Bronchial epithelial cell (primary cell): ENCODE measurements around the gene SLC25A13. TPM values are rescaled to one million over a fixed set of nuclear protein-coding genes. Genes with fewer than 3 reads are reported as not detected.

Experiments used
- DNase-seq: peaks from one replicate; pipeline ENCODE4 v3.0.0-alpha.2; 2010; ENCODE audit warnings: low read depth
- FAIRE-seq: peaks from 2 replicates; lab custom pipeline; 2011; peaks lifted over from hg19 to GRCh38; lab: Jason Lieb, UNC
- H3K27me3 ChIP-seq: 2 replicates; pipeline ENCODE4 v1.5.1; 2011; ENCODE audit warnings: low read length; ENCODE audit not compliant: control insufficient read depth, insufficient read depth
- H3K36me3 ChIP-seq: 2 replicates; pipeline ENCODE4 v1.5.1; 2011; ENCODE audit warnings: low read length; ENCODE audit not compliant: control insufficient read depth, insufficient read depth
- H3K4me3 ChIP-seq: 2 replicates; pipeline ENCODE4 v1.5.1; 2011; ENCODE audit warnings: mild to moderate bottlenecking, low read depth, low read length, control low read depth
- total RNA-seq: library from RNA; depleted of rRNA; stranded (reverse); fragments of >200 nt; gene quantifications from 2 replicates; pipeline ENCODE4 v1.2.1, GENCODE V29; 2014
- TF ChIP-seq, protein P1 (sequence below): IDR thresholded peaks from 2 replicates; pipeline ENCODE4 v1.5.1; 2011; ENCODE audit warnings: mild to moderate bottlenecking, moderate library complexity, low read length, control low read depth, inconsistent platforms; ENCODE audit not compliant: insufficient read depth, severe bottlenecking

The SLC25A13 gene
- total RNA-seq, 1 donor from 2014 or later = 16.6 TPM

- Histone ChIP-seq H3K27me3 (no peaks in the 10 kb centered on the region), H3K36me3 (no peaks in the 10 kb centered on the region), H3K4me3 (no peak overlapping the region)
- FAIRE-seq (no peak), DNase-seq (no peak)
- TF ChIP-seq, protein P1, sequence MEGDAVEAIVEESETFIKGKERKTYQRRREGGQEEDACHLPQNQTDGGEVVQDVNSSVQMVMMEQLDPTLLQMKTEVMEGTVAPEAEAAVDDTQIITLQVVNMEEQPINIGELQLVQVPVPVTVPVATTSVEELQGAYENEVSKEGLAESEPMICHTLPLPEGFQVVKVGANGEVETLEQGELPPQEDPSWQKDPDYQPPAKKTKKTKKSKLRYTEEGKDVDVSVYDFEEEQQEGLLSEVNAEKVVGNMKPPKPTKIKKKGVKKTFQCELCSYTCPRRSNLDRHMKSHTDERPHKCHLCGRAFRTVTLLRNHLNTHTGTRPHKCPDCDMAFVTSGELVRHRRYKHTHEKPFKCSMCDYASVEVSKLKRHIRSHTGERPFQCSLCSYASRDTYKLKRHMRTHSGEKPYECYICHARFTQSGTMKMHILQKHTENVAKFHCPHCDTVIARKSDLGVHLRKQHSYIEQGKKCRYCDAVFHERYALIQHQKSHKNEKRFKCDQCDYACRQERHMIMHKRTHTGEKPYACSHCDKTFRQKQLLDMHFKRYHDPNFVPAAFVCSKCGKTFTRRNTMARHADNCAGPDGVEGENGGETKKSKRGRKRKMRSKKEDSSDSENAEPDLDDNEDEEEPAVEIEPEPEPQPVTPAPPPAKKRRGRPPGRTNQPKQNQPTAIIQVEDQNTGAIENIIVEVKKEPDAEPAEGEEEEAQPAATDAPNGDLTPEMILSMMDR = no peak
Observed at GRCh38 chr7:96218664-96219243, 103.1 kb downstream of the SLC25A13 start.

DNA sequence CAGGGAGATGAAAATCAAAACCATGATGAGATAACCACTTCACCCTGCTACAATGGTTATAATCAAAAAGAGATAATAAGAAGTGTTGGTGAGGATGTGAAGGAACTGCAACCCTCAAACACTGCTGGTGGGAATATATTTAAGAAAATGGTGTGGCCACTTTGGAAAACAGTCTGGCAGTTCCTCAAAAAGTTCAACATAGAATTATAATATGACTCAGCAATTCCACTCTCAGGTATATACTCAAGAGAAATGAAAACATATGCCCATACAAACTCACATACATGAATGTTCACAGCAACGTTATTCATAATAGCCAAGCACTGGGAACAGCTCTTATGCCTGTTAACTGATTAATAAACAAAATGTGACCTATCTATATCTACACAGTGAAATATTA, 104.8 kb downstream of the SLC25A13 start:
- Histone ChIP-seq H3K36me3 (no peaks in the 10 kb centered on the region), H3K4me3 (no peak overlapping the region), H3K27me3 (no peaks in the 10 kb centered on the region)
- TF ChIP-seq, protein P1 = no peak
- no peak for FAIRE-seq
- peak; percentile 25 for DNase-seq

DNA sequence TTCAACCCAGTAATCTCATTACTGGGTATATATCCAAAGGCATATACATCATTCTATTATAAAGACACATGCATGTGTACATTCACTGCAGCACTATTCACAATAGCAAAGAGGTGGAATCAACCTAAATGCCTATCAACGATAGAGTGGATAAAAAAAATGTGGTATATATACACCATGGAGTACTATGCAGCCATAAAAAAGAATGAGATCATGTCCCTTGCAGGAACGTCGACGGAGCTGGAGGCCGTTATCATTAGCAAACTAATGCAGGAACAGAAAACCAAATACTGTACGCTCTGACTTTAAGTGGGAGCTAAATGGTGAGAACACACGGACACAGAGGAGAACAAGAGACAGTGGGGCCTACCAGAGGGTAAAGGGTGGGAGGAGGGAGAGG, 105.5 kb downstream of the SLC25A13 start:
- Histone ChIP-seq H3K36me3 (no peaks in the 10 kb centered on the region), H3K4me3 (no peak overlapping the region), H3K27me3 (no peaks in the 10 kb centered on the region)
- no peak for DNase-seq
- FAIRE-seq = no peak
- TF ChIP-seq, protein P1 = no peak

DNA sequence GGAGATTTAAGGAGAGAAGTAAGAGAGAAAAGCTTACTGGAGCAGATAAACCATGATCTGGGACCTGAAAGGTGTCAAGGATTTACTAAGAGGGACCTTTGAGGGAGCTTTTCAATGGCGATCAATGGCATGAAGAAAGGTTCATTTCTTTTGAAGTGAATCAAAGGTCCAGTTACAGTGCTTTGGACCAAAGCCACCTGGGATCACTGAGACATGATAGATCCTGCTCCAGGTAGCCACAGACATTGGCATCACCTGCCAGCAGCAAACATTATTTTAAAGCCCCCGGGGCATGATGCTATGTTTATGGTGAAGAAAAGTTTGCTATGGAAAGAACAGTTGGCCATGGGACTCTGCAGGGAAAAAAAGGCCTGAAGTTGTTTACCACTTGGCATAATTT, 109.4 kb downstream of the SLC25A13 start:
- DNase-seq (no peak), FAIRE-seq (no peak)
- no peaks in the 10 kb centered on the region for H3K27me3 ChIP-seq
- no peaks in the 10 kb centered on the region for H3K36me3 ChIP-seq
- H3K4me3 ChIP-seq = no peak overlapping the region
- TF ChIP-seq, protein P1 = no peak

GRCh38 chr7:96211954-96212353, 109.9 kb downstream of the SLC25A13 start:
- no peaks in the 10 kb centered on the region for H3K36me3 ChIP-seq
- no peaks in the 10 kb centered on the region for H3K27me3 ChIP-seq
- TF ChIP-seq, protein P1 = no peak
- no peak overlapping the region for H3K4me3 ChIP-seq
- FAIRE-seq = no peak
- no peak for DNase-seq

GRCh38 chr7:96205665-96206064, 116.2 kb downstream of the SLC25A13 start:
- DNase-seq (no peak), FAIRE-seq (no peak)
- H3K4me3 ChIP-seq = no peak overlapping the region
- no peaks in the 10 kb centered on the region for H3K27me3 ChIP-seq
- TF ChIP-seq, protein P1 = no peak
- H3K36me3 ChIP-seq = no peaks in the 10 kb centered on the region
